ENCODE data around the gene PSMG2. TPM values are rescaled to one million over a fixed set of nuclear protein-coding genes. Genes with fewer than 3 reads are reported as not detected.
A peak's percentile ranks its signal among the peaks of the same experiment; 100 is the strongest.

The PSMG2 gene
- total and polyA plus RNA-seq, 7 experiments from 2014 or later, result 49.9 to 126 (median 59.9) TPM

DNA sequence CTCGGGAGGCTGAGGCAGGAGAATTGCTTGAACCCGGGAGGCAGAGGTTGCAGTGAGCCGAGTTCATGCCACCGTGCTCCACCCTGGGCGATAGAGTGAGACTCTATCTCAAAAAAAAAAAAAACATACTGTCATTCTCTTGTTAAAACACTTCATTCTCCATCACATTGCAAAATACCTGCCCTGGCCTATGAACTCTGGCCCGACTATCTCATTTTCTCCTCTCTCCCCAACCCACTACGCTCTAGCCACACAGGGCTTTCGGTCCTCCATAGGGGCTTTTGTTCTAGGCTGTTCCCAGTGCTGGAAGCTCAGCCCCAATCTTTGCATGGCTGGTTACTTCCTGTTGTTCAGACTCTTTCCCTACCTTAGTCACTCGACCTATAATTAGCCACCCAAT, 10.6 kb upstream of the PSMG2 start:
- ATAC-seq (no peak), DNase-seq (no peak)
- Histone ChIP-seq H3K27ac (ENCODE audit: low read depth, low read length) (no peak overlapping the region), H3K4me1 (ENCODE audit: control insufficient read depth in 2 of 2, insufficient read depth in 2 of 2, low read length in 2 of 2) (no peaks in the 10 kb centered on the region), H3K27me3 (ENCODE audit: control insufficient read depth in 2 of 2, insufficient read depth in 2 of 2, low read length in 2 of 2) (no peaks in the 10 kb centered on the region), H3K36me3 (ENCODE audit: control insufficient read depth in 2 of 3, insufficient read depth in 3 of 3, low read length in 3 of 3) (peaks cover 0 to 5% (median 0%) of the 10 kb centered on the region in 3 experiments), H3K9me3 (ENCODE audit: control insufficient read depth in 2 of 3, low read length in 3 of 3) (no peaks in the 10 kb centered on the region), H3K4me3 (ENCODE audit: low read length) (no peak overlapping the region)
- Mint-ChIP-seq H3K4me3 (no peak overlapping the region), H3K4me1 (peaks cover 0 to 22% (median 4%) of the 10 kb centered on the region in 7 donors), H3K36me3 (peaks cover 3 to 19% (median 11%) of the 10 kb centered on the region in 5 donors), H3K27ac (peak overlapping the region in 3 of 9 donors; percentile 3 to 35 (median 14)), H3K27me3 (no peaks in the 10 kb centered on the region), H3K9me3 (peaks cover 0 to 2% (median 0%) of the 10 kb centered on the region in 11 donors)
- intact Hi-C loops (cut with micrococcal nuclease), result no loop called here
- ChIA-PET POLR2A (no interaction called here), CTCF (no interaction called here)

DNA sequence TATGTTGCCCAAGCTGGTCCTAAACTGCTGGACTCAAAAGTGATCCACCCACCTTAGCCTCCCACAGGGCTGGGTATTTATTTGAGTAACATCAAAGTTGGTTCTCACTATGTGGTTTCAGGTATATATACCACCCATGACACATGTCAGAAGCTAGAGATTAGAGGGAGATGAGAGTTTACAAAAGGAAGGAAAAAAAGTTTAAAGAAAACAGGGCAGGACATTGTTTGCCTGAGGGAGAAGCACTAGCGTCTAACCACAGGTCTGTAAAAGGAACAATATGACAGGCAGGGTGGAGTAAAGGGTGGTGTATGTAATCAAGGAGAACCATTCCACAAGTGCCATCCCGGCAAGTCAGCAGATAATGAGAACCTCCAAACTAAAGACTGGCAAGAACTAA, 8.8 kb upstream of the PSMG2 start:
- Mint-ChIP-seq H3K27ac (peak overlapping the region in 1 of 9 donors; percentile 54), H3K4me1 (peaks cover 0 to 29% (median 5%) of the 10 kb centered on the region in 7 donors), H3K9me3 (peaks cover 0 to 2% (median 0%) of the 10 kb centered on the region in 11 donors), H3K4me3 (no peak overlapping the region), H3K27me3 (no peaks in the 10 kb centered on the region), H3K36me3 (peaks cover 3 to 26% (median 12%) of the 10 kb centered on the region in 5 donors)
- Histone ChIP-seq H3K36me3 (ENCODE audit: control insufficient read depth in 2 of 3, insufficient read depth in 3 of 3, low read length in 3 of 3) (peaks cover 0 to 13% (median 0%) of the 10 kb centered on the region in 3 experiments), H3K27ac (ENCODE audit: low read depth, low read length) (no peak overlapping the region), H3K4me1 (ENCODE audit: control insufficient read depth in 2 of 2, insufficient read depth in 2 of 2, low read length in 2 of 2) (no peaks in the 10 kb centered on the region), H3K4me3 (ENCODE audit: low read length) (no peak overlapping the region), H3K27me3 (ENCODE audit: control insufficient read depth in 2 of 2, insufficient read depth in 2 of 2, low read length in 2 of 2) (no peaks in the 10 kb centered on the region), H3K9me3 (ENCODE audit: control insufficient read depth in 2 of 3, low read length in 3 of 3) (no peaks in the 10 kb centered on the region)
- DNase-seq (no peak), ATAC-seq (no peak)
- ChIA-PET POLR2A (no interaction called here), CTCF (no interaction called here)
- intact Hi-C loops (cut with micrococcal nuclease), result no loop called here

DNA sequence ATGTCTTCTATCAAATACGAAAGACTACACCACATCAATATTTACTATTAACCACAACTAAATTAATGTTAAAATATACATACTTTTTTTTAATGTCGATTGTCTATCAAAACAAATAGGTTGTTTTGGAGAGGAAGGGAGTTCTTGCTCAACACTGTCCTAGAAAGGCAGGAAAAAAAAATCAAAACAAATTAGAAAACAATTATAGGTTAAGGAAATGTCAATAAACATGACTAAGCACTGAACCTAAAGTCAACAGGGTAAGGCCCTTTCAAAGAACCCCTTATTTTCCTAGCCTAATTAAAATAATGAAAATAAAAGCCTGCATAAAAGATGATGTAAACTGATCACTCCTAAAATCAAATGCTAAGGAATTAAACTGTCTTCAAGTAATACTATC, 3.1 kb upstream of the PSMG2 start:
- Mint-ChIP-seq H3K27me3 (no peaks in the 10 kb centered on the region), H3K36me3 (peaks cover 0 to 11% (median 6%) of the 10 kb centered on the region in 5 donors), H3K4me3 (no peak overlapping the region), H3K27ac (no peak overlapping the region), H3K4me1 (peaks cover 27 to 45% (median 34%) of the 10 kb centered on the region in 7 donors), H3K9me3 (peaks cover 0 to 2% (median 0%) of the 10 kb centered on the region in 11 donors)
- Histone ChIP-seq H3K4me3 (ENCODE audit: low read length) (no peak overlapping the region), H3K4me1 (ENCODE audit: control insufficient read depth in 2 of 2, insufficient read depth in 2 of 2, low read length in 2 of 2) (peaks cover 16 to 19% of the 10 kb centered on the region in 2 donors), H3K27ac (ENCODE audit: low read depth, low read length) (no peak overlapping the region), H3K9me3 (ENCODE audit: control insufficient read depth in 2 of 3, low read length in 3 of 3) (no peaks in the 10 kb centered on the region), H3K27me3 (ENCODE audit: control insufficient read depth in 2 of 2, insufficient read depth in 2 of 2, low read length in 2 of 2) (no peaks in the 10 kb centered on the region), H3K36me3 (ENCODE audit: control insufficient read depth in 2 of 3, insufficient read depth in 3 of 3, low read length in 3 of 3) (peaks cover 0 to 19% (median 0%) of the 10 kb centered on the region in 3 experiments)
- CTCF ChIA-PET, result no interaction called here
- DNase-seq, result no peak
- no peak for ATAC-seq
- intact Hi-C loops (cut with micrococcal nuclease), result loop anchor here (5.0 to 10.0 kb wide), 5 partner anchors 42 to 1025 kb away; partner anchors contain the start of genes FAM210A (in 1 of the 2), IMPA2 (in 1 of the 2), RNMT (in 1 of the 2) and SPIRE1 (in 1 of the 2)
- POLR2A ChIA-PET, result no interaction called here

DNA sequence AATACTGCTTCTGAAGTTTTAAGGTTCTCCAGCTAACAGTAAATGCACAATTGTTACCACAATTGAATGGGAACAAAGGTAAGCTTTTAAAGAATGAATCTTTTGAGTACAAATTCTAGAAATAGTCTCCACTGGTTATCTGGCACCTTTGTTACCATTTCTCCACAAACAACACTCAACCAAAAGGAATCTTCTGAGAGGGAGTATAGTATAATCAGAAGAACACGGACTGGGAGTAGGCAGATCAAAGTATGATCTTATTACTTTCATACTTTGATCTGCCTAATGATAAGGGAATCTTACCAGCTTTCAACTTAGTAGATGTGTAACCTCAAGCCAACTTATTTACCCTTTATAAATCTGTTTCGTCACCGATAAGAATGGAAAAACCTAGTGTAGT, 1.7 kb upstream of the PSMG2 start:
- H3K27ac Mint-ChIP-seq, result peak overlapping the region; percentile 35 to 100 (median 96)
- intact Hi-C loops (cut with micrococcal nuclease), result loop anchor here (5.0 to 10.0 kb wide), 5 partner anchors 44 to 1024 kb away; partner anchors contain the start of genes FAM210A (in 1 of the 2), IMPA2 (in 1 of the 2), RNMT (in 1 of the 2) and SPIRE1 (in 1 of the 2)
- H3K27me3 Mint-ChIP-seq, result no peaks in the 10 kb centered on the region
- peaks cover 0 to 19% (median 0%) of the 10 kb centered on the region in 3 experiments for H3K36me3 ChIP-seq (ENCODE audit: control insufficient read depth in 2 of 3, insufficient read depth in 3 of 3, low read length in 3 of 3)
- peak overlapping the region; percentile 97 for H3K4me3 ChIP-seq (ENCODE audit: low read length)
- CTCF ChIA-PET, result interaction anchor here (1.2 kb wide), 1 partner anchor 23 kb away, joined by 4 read pairs; no protein-coding TSS in a partner anchor
- no peaks in the 10 kb centered on the region for H3K27me3 ChIP-seq (ENCODE audit: control insufficient read depth in 2 of 2, insufficient read depth in 2 of 2, low read length in 2 of 2)
- ATAC-seq (no peak), DNase-seq (no peak)
- peaks cover 0 to 11% (median 6%) of the 10 kb centered on the region in 5 donors for H3K36me3 Mint-ChIP-seq
- POLR2A ChIA-PET, result interaction anchor here (0.8 to 2.0 kb wide), 2 partner anchors 290 to 324 kb away, joined by 3 to 14 read pairs; partner anchors contain the start of gene AFG3L2
- H3K4me1 Mint-ChIP-seq, result peaks cover 34 to 58% (median 46%) of the 10 kb centered on the region in 7 donors
- peaks cover 17 to 20% of the 10 kb centered on the region in 2 donors for H3K4me1 ChIP-seq (ENCODE audit: control insufficient read depth in 2 of 2, insufficient read depth in 2 of 2, low read length in 2 of 2)
- H3K27ac ChIP-seq (ENCODE audit: low read depth, low read length), result peak overlapping the region; percentile 96
- no peaks in the 10 kb centered on the region for H3K9me3 Mint-ChIP-seq
- no peaks in the 10 kb centered on the region for H3K9me3 ChIP-seq (ENCODE audit: control insufficient read depth in 2 of 3, low read length in 3 of 3)
- H3K4me3 Mint-ChIP-seq, result peak overlapping the region; percentile 92 to 99 (median 98)

DNA sequence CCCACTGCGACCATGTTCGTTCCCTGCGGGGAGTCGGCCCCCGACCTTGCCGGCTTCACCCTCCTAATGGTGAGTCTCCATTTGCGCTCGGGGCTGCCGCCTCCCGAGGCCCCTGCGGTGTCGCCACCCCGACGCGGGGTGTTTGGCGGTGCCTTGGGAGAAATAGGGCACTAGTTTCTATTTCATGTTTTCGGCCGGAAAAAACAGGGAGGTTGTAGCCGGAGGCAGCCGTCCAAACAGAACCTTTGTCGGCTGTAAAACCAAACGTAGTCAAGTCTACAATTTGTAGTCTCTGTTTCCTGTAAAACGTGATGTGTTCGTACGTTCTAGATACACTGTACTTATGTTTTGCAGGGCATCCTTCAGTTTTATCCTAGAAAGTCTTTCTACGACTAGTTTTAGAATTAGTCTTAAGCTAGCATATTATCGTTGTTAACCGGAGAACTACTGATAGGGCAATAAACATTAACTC, 290 bp downstream of the PSMG2 start:
- Mint-ChIP-seq H3K27ac (peak overlapping the region; percentile 91 to 100 (median 96)), H3K4me3 (peak overlapping the region; percentile 92 to 99 (median 98)), H3K36me3 (peaks cover 0 to 19% (median 14%) of the 10 kb centered on the region in 5 donors), H3K4me1 (peaks cover 36 to 66% (median 50%) of the 10 kb centered on the region in 7 donors), H3K27me3 (no peaks in the 10 kb centered on the region), H3K9me3 (no peaks in the 10 kb centered on the region)
- DNase-seq, result no peak
- ChIA-PET POLR2A (interaction anchor here (0.7 to 2.8 kb wide), 10 partner anchors 8 to 897 kb away, joined by 3 to 15 read pairs (median 4); partner anchors contain the start of genes AFG3L2, PTPN2 and SEH1L), CTCF (interaction anchor here (1.2 to 1.5 kb wide), 2 partner anchors 24 to 375 kb away, joined by 3 to 4 read pairs; no protein-coding TSS in a partner anchor)
- peaks cover 7 to 35% (median 11%) of the 10 kb centered on the region in 3 experiments for H3K36me3 ChIP-seq (ENCODE audit: control insufficient read depth in 2 of 3, insufficient read depth in 3 of 3, low read length in 3 of 3)
- no peaks in the 10 kb centered on the region for H3K9me3 ChIP-seq (ENCODE audit: control insufficient read depth in 2 of 3, low read length in 3 of 3)
- ATAC-seq, result peak; percentile 62
- intact Hi-C loops (cut with micrococcal nuclease), result loop anchor here (1.0 to 10.0 kb wide), 13 partner anchors 24 to 1022 kb away; partner anchors contain the start of genes IMPA2 (in 2 of the 2), AFG3L2 (in 1 of the 2), CEP192 (in 1 of the 2) and CHMP1B (in 1 of the 2)
- H3K4me1 ChIP-seq (ENCODE audit: control insufficient read depth in 2 of 2, insufficient read depth in 2 of 2, low read length in 2 of 2), result peaks cover 17 to 20% of the 10 kb centered on the region in 2 donors
- peak overlapping the region; percentile 96 for H3K27ac ChIP-seq (ENCODE audit: low read depth, low read length)
- peak overlapping the region; percentile 97 for H3K4me3 ChIP-seq (ENCODE audit: low read length)
- H3K27me3 ChIP-seq (ENCODE audit: control insufficient read depth in 2 of 2, insufficient read depth in 2 of 2, low read length in 2 of 2), result no peaks in the 10 kb centered on the region

DNA sequence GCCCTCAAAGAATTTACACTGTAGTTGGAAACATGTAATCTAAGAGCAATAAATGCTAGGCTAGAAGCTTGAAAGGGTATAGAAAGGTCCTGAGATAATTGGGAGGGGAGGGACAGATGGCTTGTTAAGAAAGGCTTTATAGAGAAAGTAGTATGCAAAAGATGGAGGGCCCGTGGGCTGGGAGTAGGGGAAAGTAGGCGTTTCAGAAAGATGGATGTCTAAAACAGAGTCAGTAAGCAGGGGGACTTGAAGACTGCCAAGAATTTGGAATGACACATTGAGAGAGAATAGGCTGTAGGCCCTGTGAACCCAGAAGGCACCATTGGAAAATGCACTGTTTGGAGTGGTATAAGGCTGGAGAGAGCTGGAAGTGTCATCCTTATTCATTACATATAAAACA, 822 bp downstream of the PSMG2 start:
- Histone ChIP-seq H3K4me1 (ENCODE audit: control insufficient read depth in 2 of 2, insufficient read depth in 2 of 2, low read length in 2 of 2) (peaks cover 17 to 20% of the 10 kb centered on the region in 2 donors), H3K4me3 (ENCODE audit: low read length) (peak overlapping the region; percentile 97), H3K36me3 (ENCODE audit: control insufficient read depth in 2 of 3, insufficient read depth in 3 of 3, low read length in 3 of 3) (peaks cover 7 to 34% (median 11%) of the 10 kb centered on the region in 3 experiments), H3K27ac (ENCODE audit: low read depth, low read length) (peak overlapping the region; percentile 96), H3K9me3 (ENCODE audit: control insufficient read depth in 2 of 3, low read length in 3 of 3) (no peaks in the 10 kb centered on the region), H3K27me3 (ENCODE audit: control insufficient read depth in 2 of 2, insufficient read depth in 2 of 2, low read length in 2 of 2) (no peaks in the 10 kb centered on the region)
- intact Hi-C loops (cut with micrococcal nuclease), result loop anchor here (1.0 to 10.0 kb wide), 13 partner anchors 23 to 1021 kb away; partner anchors contain the start of genes IMPA2 (in 2 of the 2), AFG3L2 (in 1 of the 2), CEP192 (in 1 of the 2) and CHMP1B (in 1 of the 2)
- ChIA-PET POLR2A (interaction anchor here (0.7 to 2.8 kb wide), 6 partner anchors 71 to 897 kb away, joined by 3 to 15 read pairs (median 4); partner anchors contain the start of genes PTPN2 and SEH1L), CTCF (interaction anchor here (1.2 to 1.5 kb wide), 2 partner anchors 23 to 375 kb away, joined by 3 to 4 read pairs; no protein-coding TSS in a partner anchor)
- H3K9me3 Mint-ChIP-seq, result no peaks in the 10 kb centered on the region
- H3K36me3 Mint-ChIP-seq, result peaks cover 0 to 16% (median 11%) of the 10 kb centered on the region in 5 donors
- ATAC-seq (no peak), DNase-seq (no peak)
- H3K27ac Mint-ChIP-seq, result peak overlapping the region; percentile 91 to 100 (median 96)
- H3K4me3 Mint-ChIP-seq, result peak overlapping the region; percentile 92 to 99 (median 98)
- H3K4me1 Mint-ChIP-seq, result peaks cover 36 to 62% (median 50%) of the 10 kb centered on the region in 7 donors
- H3K27me3 Mint-ChIP-seq, result no peaks in the 10 kb centered on the region

All from naive thymus-derived CD4-positive, alpha-beta T cell (primary cell).